Right atrium auricular region (tissue), 2 donors: ENCODE measurements around the gene RNF183. TPM values are rescaled to one million over a fixed set of nuclear protein-coding genes. Genes with fewer than 3 reads are reported as not detected.

ENCODE experiments used
- DNase-seq: peaks from one replicate; pipeline ENCODE4 v3.0.0-alpha.2; 2019; ENCODE audit warnings: low spot score
- H3K27ac ChIP-seq, 2 donors: fragments of 200-600 bp; sonication (generic); 1 replicate in 1 of 2; 2 replicates in 1 of 2; pipeline ENCODE4 v1.5.1; 2016 to 2019
- H3K27me3 ChIP-seq, 2 donors: fragments of 200-600 bp; sonication (generic); one replicate each; pipeline versions ENCODE4 v1.5.1 to v1.6.0; 2017 to 2019
- H3K36me3 ChIP-seq: fragments of 200-600 bp; sonication (generic); one replicate; pipeline ENCODE4 v1.5.1; 2016
- H3K4me1 ChIP-seq, 2 donors: fragments of 200-600 bp; sonication (generic); one replicate each; pipeline versions ENCODE4 v1.5.1 to v1.6.0; 2017 to 2019
- H3K4me3 ChIP-seq, 2 donors: fragments of 200-600 bp; sonication (generic); 1 replicate in 1 of 2; 2 replicates in 1 of 2; pipeline ENCODE4 v1.5.1; 2017 to 2019; ENCODE audit warnings: mild to moderate bottlenecking in 1 of 2, moderate library complexity in 1 of 2
- H3K9me3 ChIP-seq, 2 donors: fragments of 200-600 bp; sonication (generic); one replicate each; pipeline ENCODE4 v1.5.1; 2019
- CTCF ChIP-seq, 2 donors: fragments of 200-600 bp; sonication (generic); IDR thresholded peaks; one replicate each; pipeline ENCODE4 v1.5.1; 2019; ENCODE audit warnings: antibody characterized with exemption in 2 of 2
- total RNA-seq, 2 donors: library from RNA; depleted of rRNA; stranded (reverse); fragments of >200 nt; gene quantifications; one replicate each; pipeline ENCODE4 v1.1.0, GENCODE V29; 2016

RNF183 gene
- total RNA-seq, 2 donors from 2014 or later: not detected

- DNase-seq: no peak
- no peaks in the 10 kb centered on the region for H3K36me3 ChIP-seq
- H3K27ac ChIP-seq: peak within 1 kb of the TSS in 1 of 2 donors; percentile 8
- H3K27me3 ChIP-seq: no peaks in the 10 kb centered on the region
- peaks cover 0 to 11% of the 10 kb centered on the region in 2 donors for H3K4me1 ChIP-seq
- peak within 1 kb of the TSS; percentile 49 to 59 for H3K4me3 ChIP-seq
- no peaks in the 10 kb centered on the region for H3K9me3 ChIP-seq
- no peak for TF ChIP-seq CTCF (IDR thresholded peaks at IDR 0.05)
Observed at GRCh38 chr9:113349445-113350094, 46.4 kb upstream of the RNF183 start, which contains the start of gene BSPRY. TSS of gene BSPRY (plus strand) at chr9:113349541. CDS start at chr9:113349580, 39 bp downstream.

GRCh38 chr9:113349066-113349444 lies 45.9 kb upstream of the RNF183 start:
- DNase-seq: no peak
- H3K9me3 ChIP-seq: no peaks in the 10 kb centered on the region
- no peaks in the 10 kb centered on the region for H3K36me3 ChIP-seq
- peak overlapping the region in 1 of 2 donors; percentile 59 for H3K4me3 ChIP-seq
- TF ChIP-seq CTCF (IDR thresholded peaks at IDR 0.05): no peak
- no peaks in the 10 kb centered on the region for H3K27me3 ChIP-seq
- peaks cover 0 to 11% of the 10 kb centered on the region in 2 donors for H3K4me1 ChIP-seq
- H3K27ac ChIP-seq: no peak overlapping the region

GRCh38 chr9:113348437-113348836 lies 45.3 kb upstream of the RNF183 start:
- Histone ChIP-seq H3K4me3 (no peak overlapping the region), H3K36me3 (no peaks in the 10 kb centered on the region), H3K27ac (no peak overlapping the region), H3K27me3 (no peaks in the 10 kb centered on the region), H3K4me1 (peaks cover 0 to 11% of the 10 kb centered on the region in 2 donors), H3K9me3 (no peaks in the 10 kb centered on the region)
- DNase-seq: no peak
- no peak for TF ChIP-seq CTCF (IDR thresholded peaks at IDR 0.05)

- no peak for DNase-seq
- no peaks in the 10 kb centered on the region for H3K27me3 ChIP-seq
- no peak for TF ChIP-seq CTCF (IDR thresholded peaks at IDR 0.05)
- peak overlapping the region in 1 of 2 donors; percentile 84 for H3K27ac ChIP-seq
- no peaks in the 10 kb centered on the region for H3K9me3 ChIP-seq
- no peaks in the 10 kb centered on the region for H3K36me3 ChIP-seq
- H3K4me1 ChIP-seq: peaks cover 0 to 13% of the 10 kb centered on the region in 2 donors
- H3K4me3 ChIP-seq: no peak overlapping the region
Observed at GRCh38 chr9:113345671-113346070, 42.5 kb upstream of the RNF183 start.

- no peak for TF ChIP-seq CTCF (IDR thresholded peaks at IDR 0.05)
- Histone ChIP-seq H3K27ac (peak overlapping the region; percentile 76 to 84), H3K4me3 (no peak overlapping the region), H3K27me3 (no peaks in the 10 kb centered on the region), H3K9me3 (no peaks in the 10 kb centered on the region), H3K4me1 (peaks cover 0 to 12% of the 10 kb centered on the region in 2 donors), H3K36me3 (no peaks in the 10 kb centered on the region)
- no peak for DNase-seq
Observed at GRCh38 chr9:113345190-113345589, 42.0 kb upstream of the RNF183 start.
